HG02678 (cell line): Measurements from ENCODE around the gene CNTNAP2.
"Not testable (repeated sequence)": the region's sequence is repeated elsewhere in the genome, so short reads cannot be mapped to it uniquely, and the experiment has no call there.

Source experiments
- ATAC-seq: cut with Tn5 transposase; IDR thresholded peaks from one replicate; pipeline ENCODE4 v1.9.1; 2021; ENCODE audit warnings: mild to moderate bottlenecking, moderate library complexity; ENCODE audit not compliant: unreplicated experiment

Gene CNTNAP2

GRCh38 chr7:147674705-147675104, 1558.1 kb downstream of the CNTNAP2 start:
- no peak for ATAC-seq

DNA sequence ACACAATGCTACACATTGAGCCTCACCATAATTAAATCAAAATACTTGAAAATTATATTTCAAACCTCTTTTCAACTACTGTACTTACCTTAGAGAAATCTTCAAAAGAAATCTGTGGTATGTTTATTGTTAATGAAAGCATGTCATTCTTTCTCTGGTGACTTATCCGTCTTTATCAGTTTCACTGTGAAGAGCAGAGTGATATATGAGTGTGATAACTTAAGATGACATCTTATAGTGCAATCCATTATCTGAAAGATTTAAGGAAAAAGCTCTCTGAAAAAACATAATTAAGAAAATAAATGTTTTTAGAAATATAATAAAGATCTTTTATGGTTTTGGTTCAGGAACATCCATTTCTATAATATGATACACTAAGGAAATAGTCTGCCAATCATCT, 1562.3 kb downstream of the CNTNAP2 start:
- ATAC-seq, result no peak

DNA sequence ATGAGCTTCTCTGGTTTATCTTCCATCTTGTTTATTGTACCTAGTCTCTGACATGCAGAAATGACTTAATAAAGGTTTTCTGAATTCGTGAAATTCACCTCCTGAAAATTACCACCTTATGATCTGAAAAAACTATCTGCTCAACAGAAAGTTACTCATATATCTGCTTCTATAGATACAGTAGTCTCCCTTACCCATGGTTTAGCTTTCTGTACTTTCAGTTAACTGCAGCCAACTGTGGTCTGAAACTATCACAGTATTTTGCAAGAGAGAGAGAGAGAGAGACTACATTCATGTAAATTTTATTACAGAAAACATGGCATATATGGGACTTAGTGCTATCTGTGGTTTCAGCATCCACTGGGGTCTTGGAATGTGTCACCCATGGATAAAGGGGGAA, 1564.9 kb downstream of the CNTNAP2 start:
- no peak for ATAC-seq

DNA sequence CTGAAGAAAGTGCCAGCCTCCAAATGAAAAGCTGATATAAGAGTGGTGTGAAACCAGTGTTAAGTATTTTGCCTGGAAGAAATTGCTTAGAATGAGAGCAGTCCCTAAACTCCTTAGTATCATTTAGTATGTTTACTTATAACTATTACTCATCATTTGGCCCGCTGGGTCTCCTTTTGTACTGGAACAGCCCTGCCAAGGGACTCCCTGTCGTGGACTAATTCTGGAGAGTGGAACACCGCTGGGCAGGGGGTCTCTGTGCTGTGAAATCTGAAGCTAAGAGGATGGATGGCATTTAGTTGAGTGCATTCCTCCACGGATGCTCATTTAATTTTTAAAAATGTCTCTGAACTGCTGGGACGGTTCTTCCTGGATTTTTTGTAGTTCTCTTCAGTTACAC, 1584.1 kb downstream of the CNTNAP2 start:
- ATAC-seq, result no peak

- no peak for ATAC-seq
Measured at GRCh38 chr7:147707926-147708325, 1591.3 kb downstream of the CNTNAP2 start.

GRCh38 chr7:147708871-147709270, 1592.3 kb downstream of the CNTNAP2 start:
- ATAC-seq, result no peak

DNA sequence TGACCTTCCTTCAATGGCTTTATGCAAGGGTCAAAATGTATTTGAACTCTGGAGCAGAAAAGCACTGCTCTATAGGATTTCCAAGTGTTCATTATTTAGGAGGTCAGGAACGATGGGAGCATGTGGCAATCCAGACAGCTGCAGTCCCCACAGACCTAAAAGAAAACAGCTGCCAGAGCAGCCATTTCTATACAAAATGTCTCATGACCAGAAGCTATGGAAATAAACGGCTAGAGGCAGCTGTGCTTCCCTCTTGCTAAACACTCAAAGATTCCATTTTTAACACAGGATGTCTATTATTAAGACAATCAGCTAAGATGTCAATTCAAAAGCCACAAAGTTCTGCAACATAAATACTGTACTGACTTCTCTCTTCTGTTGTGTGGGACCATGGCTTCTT, 1594.8 kb downstream of the CNTNAP2 start:
- ATAC-seq, result no peak

- no peak for ATAC-seq
Measured at GRCh38 chr7:147721962-147722830, 1605.6 kb downstream of the CNTNAP2 start.

GRCh38 chr7:147723536-147723935, 1606.9 kb downstream of the CNTNAP2 start:
- no peak for ATAC-seq

DNA sequence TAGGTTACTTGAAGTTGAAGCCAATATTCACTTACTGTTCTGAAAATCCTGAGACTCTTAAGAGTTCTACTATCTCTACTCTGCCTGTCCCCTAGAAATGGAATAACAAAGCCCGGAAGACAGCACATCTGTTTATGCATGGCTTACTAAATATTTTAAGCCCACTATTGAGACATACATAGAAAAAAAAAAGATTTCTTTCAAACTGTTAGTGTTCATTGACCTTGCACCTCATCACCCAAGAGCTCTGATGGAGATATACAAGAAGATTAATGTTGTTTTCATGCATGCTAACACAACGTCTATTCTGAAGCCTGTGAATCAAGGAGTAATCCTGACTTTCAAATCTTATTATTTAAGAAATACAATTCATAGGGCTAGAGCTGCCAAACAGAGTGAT, 1614.7 kb downstream of the CNTNAP2 start:
- no peak for ATAC-seq

- ATAC-seq, result not testable (repeated sequence)
Measured at GRCh38 chr7:147737559-147738214, 1621.1 kb downstream of the CNTNAP2 start.

DNA sequence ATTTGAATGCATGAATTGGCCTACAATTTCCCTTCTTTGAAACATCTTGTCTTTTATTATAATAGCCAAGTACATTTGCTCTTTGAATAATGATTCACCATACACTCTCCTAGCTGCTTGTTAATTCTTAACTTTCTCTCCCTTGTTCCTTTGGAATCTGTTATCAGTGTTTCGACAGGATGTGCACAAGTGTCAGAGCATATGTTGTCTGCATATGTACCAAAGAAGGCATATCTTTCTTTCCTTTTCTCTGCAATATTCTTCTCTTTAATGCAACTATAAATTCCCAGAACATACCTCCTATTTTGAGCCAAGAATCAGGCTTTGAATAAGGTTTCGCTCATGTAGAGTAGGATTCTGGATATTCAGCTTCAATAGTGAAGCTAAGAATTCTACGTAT, 1625.7 kb downstream of the CNTNAP2 start:
- no peak for ATAC-seq

- ATAC-seq, result no peak
Measured at GRCh38 chr7:147756300-147756699, 1639.7 kb downstream of the CNTNAP2 start.

GRCh38 chr7:147759327-147759943, 1642.8 kb downstream of the CNTNAP2 start:
- no peak for ATAC-seq

DNA sequence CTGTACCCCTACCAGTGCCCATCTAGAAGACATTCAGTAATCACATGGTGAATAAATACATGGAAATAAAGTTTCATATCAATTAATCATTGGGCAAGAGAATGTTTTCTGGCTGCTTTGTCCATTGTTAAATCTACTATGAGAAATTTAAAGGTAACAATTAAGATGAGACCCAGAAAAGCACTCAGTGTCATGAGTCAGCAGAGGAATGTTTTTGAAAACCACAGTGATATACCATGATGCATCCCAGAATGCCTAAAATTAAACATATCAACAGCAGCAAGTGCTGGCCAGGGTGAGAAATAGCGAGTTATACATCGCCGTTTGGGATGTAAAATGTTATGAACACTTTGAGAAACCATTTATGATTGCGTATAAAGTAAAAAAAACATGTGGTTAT, 1648.7 kb downstream of the CNTNAP2 start:
- ATAC-seq, result no peak

DNA sequence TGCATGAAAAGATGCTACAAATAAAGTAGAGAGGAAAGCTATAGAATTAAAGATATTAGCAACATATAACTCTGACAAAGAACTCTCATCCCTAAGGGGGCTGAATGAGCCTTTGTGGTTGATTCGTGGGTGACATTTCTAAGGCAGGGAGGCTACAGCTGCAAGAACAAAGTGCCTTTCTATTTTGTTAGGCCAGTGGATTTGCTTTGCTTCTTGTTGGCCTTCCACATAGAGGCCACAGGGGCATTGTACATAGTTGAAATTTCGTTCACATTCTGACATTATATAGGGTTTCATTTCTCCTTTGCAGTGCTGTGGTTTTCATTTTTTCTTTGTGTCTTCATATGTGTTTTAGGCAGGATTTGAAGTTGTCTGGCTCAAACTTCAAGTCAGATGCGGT, 1654.7 kb downstream of the CNTNAP2 start:
- no peak for ATAC-seq

DNA sequence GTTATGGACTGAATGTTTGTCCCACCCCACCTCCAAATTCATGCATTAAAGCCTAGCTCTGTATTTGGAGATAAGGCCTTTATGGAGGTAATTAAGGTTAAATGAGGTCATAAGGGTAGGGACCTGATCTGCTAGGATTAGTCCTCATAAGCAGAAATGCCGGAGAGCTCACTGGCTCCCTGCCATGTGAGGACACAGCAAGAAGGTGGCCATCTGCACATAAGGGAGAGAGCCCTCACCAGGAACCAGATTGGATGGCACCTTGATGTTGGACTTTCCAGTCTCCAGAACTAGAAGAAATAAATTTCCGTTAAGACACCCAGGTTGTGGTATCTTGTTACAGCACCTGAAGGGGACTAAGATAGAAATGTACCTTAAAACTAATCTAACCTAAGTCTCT, 1657.9 kb downstream of the CNTNAP2 start:
- ATAC-seq, result no peak

GRCh38 chr7:147775516-147776284, 1659.1 kb downstream of the CNTNAP2 start:
- no peak for ATAC-seq

DNA sequence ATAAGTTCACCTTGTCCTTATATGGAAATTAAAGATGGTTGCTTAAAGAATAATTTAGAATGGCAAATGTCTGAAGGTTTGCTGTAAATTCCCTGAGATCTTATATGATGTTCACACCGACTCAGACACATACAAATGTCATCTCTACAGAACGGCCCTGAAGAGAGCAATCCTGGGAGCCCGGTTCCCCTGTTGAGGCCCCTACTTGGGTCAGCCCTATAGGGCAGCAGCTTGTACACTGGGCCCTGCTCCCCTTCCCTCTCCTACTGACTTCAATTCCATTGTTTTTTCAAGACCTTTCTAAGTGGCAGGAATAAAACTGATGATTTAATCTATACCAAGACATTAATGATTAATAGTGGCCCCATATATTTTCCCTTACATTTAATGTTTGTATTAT, 1660.7 kb downstream of the CNTNAP2 start:
- ATAC-seq, result no peak

DNA sequence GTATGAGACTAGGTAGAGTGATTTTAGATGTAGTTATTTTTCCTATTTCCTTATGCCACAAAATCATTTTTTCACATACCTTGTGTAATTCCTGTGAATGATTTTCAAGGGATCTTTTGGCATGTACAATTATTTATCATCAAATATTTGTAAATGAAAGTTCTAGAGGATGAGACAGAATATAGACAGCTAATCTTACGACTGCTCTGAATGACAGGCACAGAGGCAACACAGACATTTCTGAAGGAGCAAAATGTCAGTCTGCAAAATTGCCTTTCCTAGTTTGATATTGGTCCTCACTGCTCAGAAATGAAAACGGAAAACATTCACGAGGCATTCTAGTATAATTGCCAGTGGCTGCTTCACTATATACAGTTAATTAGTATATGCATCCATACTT, 1663.3 kb downstream of the CNTNAP2 start:
- ATAC-seq, result no peak

DNA sequence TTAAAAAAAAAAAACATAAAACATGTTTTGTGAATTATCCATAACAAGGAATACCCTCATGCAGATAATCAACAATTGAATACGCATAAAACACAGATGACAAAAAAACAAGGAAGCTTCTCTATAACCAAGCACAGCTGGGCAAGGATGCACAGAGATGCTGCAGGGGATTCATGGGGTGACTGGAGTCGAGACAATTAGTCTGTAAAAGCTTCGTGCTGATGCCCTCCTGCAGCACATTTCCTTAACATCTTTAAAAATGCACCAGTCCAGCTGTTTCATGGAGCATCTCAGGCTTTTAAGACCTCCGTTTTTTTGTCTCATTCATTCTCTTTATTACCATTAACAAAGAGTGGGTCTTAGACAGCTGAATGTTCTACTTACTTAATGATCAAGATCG, 1680.0 kb downstream of the CNTNAP2 start:
- no peak for ATAC-seq
